Activated naive CD4-positive, alpha-beta T cell treated with anti-CD3 and anti-CD28 coated beads, Interleukin-2, amount 50 U/mL, for 72 hours (primary cell): ENCODE data around the gene SEMA4C. TPM values are rescaled to one million over a fixed set of nuclear protein-coding genes. Genes with fewer than 3 reads are reported as not detected.

ENCODE experiments used
- ATAC-seq, 2 donors: fragments of 150-1000 bp; cut with Tn5 transposase; 2 replicates each; pipeline ENCODE4 v1.10.0; 2021; ENCODE audit warnings: mild to moderate bottlenecking in 2 of 2, moderate library complexity in 2 of 2
- DNase-seq, 2 donors: peaks; one replicate each; pipeline ENCODE4 v3.0.0; 2021 to 2022; ENCODE audit warnings: low spot score in 2 of 2
- H3K27ac Mint-ChIP-seq, 2 donors: one replicate each; pipeline ENCODE4 v1.8.0; 2022; ENCODE audit warnings: mild to moderate bottlenecking in 2 of 2, mixed read lengths in 2 of 2
- H3K36me3 Mint-ChIP-seq, 2 donors: one replicate each; pipeline ENCODE4 v1.8.0; 2022; ENCODE audit warnings: mixed read lengths in 2 of 2
- H3K9me3 Mint-ChIP-seq, 2 donors: one replicate each; pipeline ENCODE4 v1.8.0; 2022; ENCODE audit warnings: mixed read lengths in 2 of 2
- total RNA-seq, 2 donors: library from RNA; stranded (reverse); gene quantifications; one replicate each; pipeline ENCODE4 v1.2.3, GENCODE V29; 2022

SEMA4C gene
- total RNA-seq, 2 donors from 2014 or later = 6.8 to 10.8 TPM

DNA sequence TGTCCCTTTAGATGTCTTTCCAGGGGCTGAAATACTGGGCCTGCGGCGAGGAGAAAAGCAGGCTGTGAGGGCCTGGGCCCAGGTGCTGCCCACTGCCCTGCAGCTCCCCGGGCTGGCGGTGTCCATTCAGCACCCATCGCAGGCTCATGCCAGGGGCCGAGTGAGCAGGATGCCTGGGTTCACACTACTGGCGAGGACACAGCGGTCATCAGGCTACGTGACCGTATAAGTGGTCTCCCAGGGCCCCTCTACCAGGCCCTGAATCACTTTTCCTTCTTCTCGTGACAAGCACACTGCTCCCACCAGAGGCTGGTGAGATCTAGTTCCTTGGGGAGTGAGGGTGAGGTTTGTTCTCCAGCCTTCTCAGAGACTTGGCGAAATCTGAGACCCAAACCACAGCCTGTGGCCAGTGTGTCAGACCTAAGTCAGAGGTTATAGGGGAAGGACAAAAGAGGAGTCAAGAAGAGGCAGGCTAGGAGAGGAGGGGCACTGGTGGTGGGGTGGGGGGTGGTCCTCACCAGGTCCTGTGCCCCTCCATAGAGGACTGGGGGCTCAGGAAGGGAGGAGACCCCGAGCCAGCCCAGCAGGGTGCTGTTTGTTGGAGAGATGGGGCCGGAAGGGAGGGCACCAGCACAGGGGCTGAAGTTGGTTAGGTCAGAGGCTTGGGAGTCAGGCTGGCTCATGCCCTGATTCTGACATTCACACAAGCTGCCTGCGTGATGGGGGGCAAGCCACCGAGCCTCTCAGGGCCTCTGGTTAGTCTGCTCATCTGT lies 6.6 kb upstream of the SEMA4C start:
- DNase-seq (no peak), ATAC-seq (peak in 1 of 2 donors; percentile 43)
- no peaks in the 10 kb centered on the region for H3K36me3 Mint-ChIP-seq
- no peak overlapping the region for H3K27ac Mint-ChIP-seq
- H3K9me3 Mint-ChIP-seq = no peaks in the 10 kb centered on the region

DNA sequence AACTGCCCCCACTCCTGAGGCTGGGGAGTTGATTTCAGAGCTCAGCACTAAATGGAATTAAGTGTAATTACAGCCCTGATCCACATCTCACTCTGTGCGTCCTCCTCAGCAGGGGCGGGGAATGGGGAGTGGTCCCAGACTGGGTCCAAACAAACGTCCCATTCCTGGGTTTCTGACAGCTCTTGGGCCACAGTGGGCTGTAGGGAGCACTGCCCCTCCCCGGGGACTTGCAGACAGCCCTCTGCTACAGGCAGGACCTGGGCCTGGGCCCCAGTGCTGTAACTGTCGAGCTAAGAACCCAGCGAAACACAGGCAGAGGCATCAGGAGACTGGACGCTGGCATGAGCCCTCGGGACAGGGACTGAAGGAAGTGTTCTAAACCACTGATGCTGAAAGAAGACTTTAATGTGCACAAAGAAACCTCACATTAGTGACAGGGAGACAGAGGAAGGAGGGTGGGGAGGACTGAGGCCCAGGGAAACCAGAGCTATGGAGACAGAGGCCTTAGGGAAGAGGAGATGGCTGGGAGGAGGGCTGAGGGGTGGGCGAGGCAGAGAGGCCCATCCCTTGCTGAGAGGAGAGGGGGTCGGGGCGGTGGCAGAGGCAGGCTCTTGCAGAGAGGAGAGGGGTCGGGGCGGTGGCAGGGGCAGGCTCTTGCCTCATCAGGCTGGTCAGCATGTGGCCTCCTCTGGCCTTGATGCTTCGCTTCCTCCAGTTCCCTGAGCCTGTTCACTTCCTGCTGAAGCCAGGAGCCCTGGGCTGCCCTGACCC lies 5.8 kb upstream of the SEMA4C start:
- Mint-ChIP-seq H3K9me3 (no peaks in the 10 kb centered on the region), H3K27ac (peak overlapping the region; percentile 9 to 56), H3K36me3 (no peaks in the 10 kb centered on the region)
- no peak for ATAC-seq
- DNase-seq = no peak

DNA sequence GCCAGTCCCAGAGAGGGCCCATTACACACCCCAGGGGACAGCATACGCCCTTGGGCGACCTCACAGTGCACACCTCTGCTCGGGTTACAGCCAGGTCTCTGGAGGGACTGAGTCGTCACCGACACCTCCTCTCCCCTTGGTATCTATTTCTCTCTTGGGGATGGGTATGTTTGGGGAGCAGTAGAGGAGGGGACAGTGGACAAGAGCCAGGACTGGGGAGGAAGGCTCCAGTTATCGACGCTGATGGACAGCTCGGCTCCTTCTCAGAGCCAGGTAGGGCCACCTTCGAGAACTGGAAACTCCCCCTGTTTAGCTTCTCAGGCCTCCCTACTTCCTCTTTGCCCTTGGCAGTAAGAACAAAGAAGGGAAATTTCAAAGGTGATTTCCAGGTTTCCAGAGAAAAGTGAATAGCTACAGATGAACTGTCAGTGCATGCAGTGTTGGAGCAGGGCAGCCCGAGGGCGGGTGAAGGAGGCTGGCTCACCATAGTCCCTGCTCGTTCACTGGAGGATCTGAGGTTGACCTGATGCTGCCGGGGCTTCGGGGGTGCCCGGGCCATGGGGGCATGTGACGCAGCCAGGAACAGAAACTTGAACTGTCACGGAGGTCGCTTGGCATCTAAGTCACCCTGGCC lies 4.4 kb upstream of the SEMA4C start:
- DNase-seq (no peak), ATAC-seq (peak; percentile 39 to 44)
- H3K36me3 Mint-ChIP-seq = no peaks in the 10 kb centered on the region
- peak overlapping the region in 1 of 2 donors; percentile 56 for H3K27ac Mint-ChIP-seq
- H3K9me3 Mint-ChIP-seq = no peaks in the 10 kb centered on the region

DNA sequence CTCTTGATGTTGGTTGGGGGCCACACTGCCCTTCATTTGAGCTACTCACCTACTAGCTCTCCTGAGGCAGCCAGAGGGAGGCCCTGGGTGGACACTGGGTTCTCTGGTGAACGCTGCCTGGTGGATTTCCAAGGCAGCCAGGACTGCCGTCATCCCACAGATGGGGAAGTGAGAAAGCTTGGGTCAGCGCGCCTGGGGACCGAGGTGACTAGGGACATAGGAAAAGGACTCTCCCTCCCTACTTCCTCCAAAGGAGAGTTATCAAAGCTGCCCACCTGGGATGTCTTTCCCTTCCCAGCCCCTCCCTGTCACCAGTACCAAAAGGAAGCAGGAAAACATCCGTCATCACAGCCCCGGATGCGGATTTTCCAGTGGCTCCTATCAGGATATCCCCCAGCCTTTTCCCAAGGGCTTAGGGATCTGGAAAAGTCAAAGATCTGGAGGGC lies 3.8 kb upstream of the SEMA4C start:
- ATAC-seq (no peak), DNase-seq (no peak)
- Mint-ChIP-seq H3K9me3 (no peaks in the 10 kb centered on the region), H3K36me3 (no peaks in the 10 kb centered on the region), H3K27ac (no peak overlapping the region)

DNA sequence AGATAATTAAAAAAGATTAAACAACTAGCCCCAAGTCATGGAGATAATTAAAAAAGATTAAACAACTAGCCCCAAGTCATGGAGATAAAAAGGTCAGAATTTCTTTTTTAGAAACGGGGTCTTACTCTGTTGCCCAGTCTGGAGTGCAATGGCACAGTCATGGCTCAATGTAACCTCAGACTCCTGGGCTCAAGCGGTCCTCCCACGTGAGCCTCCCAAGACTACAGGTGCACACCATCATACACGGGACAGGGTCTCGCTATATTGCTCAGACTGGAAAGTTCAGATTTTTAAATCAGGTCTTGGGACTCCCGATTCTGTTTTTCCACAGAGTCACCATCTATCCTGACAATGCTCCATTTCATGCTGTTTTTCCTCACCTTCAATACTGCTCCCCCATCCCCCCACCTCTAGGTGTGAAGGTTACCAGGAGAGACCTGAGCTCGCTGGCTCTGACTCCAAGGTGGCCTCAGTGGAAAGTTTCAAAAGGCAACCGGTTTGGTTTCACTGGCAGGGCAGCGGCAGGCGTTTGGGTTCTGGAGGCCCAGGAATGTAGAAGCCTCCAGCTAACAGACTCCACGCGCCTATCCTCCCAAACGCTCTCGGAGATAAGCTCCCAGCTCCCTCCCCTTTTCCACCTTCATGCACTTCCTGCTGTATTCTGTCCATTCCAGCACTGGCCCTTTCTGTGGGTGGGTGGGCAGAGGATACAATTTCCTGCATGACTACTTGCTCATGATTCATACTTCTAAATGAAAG lies 2.9 kb upstream of the SEMA4C start:
- DNase-seq (no peak), ATAC-seq (no peak)
- no peak overlapping the region for H3K27ac Mint-ChIP-seq
- no peaks in the 10 kb centered on the region for H3K36me3 Mint-ChIP-seq
- no peaks in the 10 kb centered on the region for H3K9me3 Mint-ChIP-seq

DNA sequence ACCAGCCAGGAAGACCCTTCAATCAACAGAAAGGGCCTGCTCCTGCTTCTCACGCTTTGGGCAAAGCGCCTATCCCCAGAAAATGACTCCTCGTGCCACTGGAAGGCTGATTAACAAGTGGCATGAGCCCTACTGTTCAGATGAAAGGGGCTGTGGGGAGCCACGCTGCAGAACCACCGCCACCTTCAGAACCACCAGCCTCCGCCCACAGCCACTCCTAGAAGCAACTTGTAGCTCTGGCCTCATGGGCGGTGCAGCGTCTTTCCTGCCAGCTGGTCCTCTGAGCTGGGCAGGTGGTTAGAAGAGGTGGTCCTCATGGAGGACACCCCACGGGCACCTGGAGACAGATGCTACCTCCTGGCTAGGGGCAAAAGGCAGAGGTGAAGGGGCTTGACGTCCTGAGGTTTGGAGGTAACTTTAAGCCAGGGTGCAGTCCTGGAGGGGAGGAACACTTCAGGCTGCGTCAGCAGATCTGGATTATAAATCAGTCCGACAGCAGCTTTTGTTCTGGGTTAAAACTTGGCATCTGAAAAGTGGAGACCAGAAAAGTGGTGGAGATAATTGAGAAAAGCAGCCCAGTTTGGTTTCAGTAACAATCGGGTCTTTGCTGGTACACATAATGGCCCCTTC lies 861 bp upstream of the SEMA4C start:
- no peak overlapping the region for H3K27ac Mint-ChIP-seq
- ATAC-seq (peak; percentile 23 to 37), DNase-seq (peak in 1 of 2 donors; percentile 31)
- no peaks in the 10 kb centered on the region for H3K36me3 Mint-ChIP-seq
- H3K9me3 Mint-ChIP-seq = no peaks in the 10 kb centered on the region

DNA sequence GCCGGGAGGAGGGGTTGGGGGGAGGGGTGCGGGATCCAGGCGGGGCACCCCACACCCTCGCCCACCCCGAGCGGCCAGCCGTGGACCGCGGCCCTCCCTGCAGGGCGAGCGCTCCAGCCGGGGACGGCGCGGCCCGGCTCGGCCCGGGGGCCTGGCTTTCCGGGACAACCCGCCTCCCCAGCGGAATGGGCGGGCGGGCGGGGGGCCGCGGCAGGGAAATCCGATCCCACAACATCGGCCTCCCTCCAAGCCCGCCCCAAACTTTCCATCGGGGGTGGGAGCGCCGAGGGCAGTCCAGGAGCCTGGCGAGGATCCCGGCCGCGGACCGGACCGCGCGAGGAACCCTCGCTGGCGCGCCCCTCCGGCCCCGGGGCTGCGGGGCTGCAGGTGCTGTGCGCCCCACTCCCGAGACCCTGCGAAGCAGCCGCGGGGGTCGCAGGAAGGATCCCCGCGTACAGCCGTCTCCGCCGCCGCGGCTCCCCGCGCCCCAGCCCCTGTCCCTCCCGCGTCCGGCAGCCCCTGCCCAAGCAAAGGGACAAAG lies 529 bp downstream of the SEMA4C start:
- H3K36me3 Mint-ChIP-seq = no peaks in the 10 kb centered on the region
- ATAC-seq (peak; percentile 7 to 11), DNase-seq (no peak)
- H3K27ac Mint-ChIP-seq = no peak overlapping the region
- H3K9me3 Mint-ChIP-seq = no peaks in the 10 kb centered on the region

DNA sequence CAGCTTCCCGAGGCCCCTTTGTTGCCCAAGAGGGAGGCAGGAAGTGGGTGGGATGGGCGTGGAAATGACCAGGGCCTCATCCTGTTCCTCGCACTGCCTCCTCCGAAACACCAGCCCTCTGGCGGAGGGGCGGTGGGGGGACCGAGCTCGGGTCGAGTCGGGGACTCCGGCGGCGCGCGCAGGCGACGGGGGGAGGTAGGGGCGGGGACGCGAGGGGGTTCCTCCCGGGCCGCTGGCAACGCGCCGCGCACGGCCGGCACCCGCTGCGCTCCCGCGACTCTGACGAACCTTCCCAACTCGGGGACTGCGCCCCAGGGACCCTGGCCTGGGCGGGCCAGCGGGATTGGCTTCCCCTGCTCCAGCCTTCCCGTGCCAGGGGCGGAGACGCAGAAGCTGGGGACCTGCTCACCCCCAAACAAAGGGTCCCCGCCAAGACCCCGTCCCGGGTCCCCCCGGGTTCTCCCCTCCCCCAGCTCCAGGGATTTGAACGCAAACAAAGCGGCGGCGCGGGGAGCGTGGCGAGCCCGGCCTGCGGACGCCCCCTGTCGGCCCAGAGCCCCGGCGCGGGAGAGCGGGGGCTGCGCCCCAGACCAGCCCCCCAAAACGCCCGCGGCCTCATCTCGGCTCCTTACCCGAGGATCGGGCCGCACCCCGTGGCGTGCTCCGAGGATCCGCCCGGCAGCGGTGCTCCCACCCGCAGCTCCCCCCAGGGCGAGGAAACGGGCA lies 1.2 kb downstream of the SEMA4C start:
- peak overlapping the region in 1 of 2 donors; percentile 57 for H3K27ac Mint-ChIP-seq
- no peaks in the 10 kb centered on the region for H3K36me3 Mint-ChIP-seq
- DNase-seq (peak in 1 of 2 donors; percentile 60), ATAC-seq (peak; percentile 62 to 63)
- H3K9me3 Mint-ChIP-seq = no peaks in the 10 kb centered on the region

DNA sequence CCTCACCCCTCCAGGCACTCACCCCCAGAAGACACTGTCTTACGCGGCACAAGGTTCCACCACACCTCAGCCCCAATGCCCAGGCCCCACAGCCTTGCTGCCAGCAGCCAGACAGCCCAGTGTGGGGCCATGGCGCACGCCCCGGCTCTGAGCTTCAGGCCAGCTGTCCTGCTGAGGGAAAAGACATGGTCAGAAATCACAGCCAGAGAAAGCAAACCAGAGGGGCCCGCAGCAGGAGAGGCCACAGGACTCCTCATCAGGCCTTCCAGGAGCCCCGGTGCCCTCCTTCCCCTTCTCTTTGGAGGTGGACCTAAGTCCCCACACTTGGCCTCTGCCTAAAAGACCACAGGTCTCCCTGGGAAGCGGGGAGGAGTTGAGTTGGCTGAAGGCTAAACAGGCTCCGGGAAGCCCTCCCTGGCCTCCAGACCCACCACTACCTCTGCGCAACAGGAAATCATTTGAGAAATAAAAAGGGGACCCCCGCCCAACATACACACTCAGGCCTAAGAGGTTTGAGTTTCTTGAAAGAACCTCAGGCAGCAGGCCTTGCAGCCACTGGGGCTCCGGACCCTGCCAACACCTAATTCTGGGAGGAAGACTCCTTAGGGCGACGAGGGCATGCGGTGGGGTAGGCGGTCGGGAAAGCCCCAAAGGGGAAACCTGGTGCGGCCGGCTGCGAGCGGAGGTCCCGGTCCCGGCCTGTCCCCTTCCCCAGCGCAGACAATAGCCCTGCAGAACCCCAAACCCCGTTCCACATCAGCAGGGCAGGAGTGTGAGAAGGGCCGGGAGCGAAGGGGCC lies 1.9 kb downstream of the SEMA4C start:
- Mint-ChIP-seq H3K36me3 (no peaks in the 10 kb centered on the region), H3K9me3 (no peaks in the 10 kb centered on the region), H3K27ac (peak overlapping the region; percentile 57 to 79)
- no peak for DNase-seq
- ATAC-seq = peak in 1 of 2 donors; percentile 45

DNA sequence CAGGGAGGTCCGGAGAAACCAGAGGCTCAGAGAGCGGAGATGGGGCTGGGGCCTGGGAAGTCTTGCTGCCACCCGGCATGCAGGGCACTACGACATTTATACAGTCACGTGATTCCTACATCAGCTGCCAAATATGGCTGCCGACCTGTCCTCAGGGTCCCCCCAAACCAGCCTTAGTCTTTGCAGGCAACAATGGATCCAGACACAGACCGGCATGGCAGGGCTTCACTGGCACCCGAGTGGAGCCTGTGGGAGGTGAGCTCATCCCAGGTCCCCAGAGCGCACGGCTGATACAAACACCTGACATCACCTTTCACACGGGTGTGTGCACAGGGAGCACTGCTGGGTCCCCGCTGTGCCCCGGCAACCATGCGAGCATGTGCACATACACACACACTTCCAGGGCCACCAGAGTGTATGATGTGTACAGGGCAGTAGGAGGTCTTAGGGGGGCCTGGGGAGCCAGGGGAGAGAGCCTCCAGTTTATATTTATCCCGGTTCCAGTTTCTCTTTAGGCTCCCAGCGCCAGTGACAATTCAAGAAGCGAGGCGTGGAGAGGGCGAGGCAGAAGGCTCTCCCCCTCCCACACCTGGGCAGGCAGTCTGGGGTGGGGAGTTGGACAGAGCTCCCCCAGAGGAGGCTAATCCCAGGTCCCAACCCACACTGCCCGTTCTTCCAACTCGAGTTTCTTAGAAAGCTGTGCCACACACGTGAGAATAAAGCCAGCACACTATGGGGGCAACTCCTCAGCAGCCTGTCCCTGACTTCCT lies 2.7 kb downstream of the SEMA4C start:
- DNase-seq = no peak
- H3K36me3 Mint-ChIP-seq = no peaks in the 10 kb centered on the region
- peak overlapping the region; percentile 14 to 57 for H3K27ac Mint-ChIP-seq
- ATAC-seq = no peak
- no peaks in the 10 kb centered on the region for H3K9me3 Mint-ChIP-seq

DNA sequence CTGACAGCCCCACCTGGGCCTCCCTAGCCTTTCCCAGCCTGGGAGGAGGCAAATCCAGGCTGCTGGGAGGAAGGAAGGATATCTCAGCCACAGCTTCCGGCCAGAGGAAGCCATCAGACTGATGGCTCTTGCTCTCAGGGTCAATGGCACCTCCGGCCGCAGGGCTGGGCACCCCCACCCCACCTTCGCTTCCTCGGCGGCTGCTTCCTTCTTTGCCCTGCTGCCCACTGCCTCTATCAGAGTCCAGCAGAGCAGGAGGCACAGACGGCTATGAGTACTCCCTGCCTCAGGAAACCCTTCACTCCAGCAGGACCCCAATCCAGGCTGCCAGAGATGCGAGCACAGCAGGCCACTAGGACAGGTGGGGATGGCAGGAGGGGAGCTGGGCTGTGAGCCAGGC lies 3.3 kb downstream of the SEMA4C start:
- Mint-ChIP-seq H3K27ac (no peak overlapping the region), H3K36me3 (no peaks in the 10 kb centered on the region), H3K9me3 (no peaks in the 10 kb centered on the region)
- DNase-seq (no peak), ATAC-seq (no peak)

DNA sequence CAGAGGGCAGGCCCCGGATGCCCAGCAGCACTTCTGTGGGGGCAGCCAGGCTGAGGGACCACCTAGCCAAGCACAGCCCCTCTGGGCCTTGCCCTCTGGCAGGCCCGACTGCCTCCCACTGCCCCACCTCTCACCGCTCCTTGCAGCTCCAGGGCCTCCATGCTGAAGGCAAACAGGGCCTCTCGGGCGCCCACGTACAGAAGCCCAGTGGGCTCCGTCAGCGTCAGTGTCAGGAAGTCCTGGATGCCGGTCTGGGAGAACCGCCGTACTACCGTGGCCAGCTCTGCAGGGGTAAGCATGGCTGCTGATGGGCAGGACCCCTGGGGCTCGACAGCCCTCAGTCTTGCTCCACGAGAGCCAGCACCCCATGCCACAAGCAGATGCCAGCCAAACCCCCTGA lies 3.7 kb downstream of the SEMA4C start:
- ATAC-seq (no peak), DNase-seq (no peak)
- Mint-ChIP-seq H3K9me3 (no peaks in the 10 kb centered on the region), H3K36me3 (no peaks in the 10 kb centered on the region), H3K27ac (no peak overlapping the region)

DNA sequence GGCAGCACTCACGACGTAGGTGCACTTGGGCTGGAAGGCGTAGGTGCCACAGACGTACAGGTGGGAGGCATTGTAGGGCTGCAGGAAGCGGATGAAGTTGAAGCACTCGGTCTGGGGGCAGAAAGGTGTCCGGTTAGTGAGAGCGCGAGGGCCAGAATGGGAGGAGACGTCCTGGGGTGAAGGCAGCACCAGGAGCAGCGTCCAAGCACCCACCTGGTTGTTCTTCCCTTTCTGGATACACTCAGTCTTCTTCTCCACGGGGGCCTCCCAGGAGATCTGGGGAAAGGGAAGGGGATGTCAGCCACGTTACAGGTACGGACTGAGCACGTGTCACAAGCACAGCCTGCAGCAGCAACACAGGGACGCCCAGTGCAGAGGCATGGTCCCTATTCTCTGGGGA lies 4.2 kb downstream of the SEMA4C start:
- Mint-ChIP-seq H3K27ac (no peak overlapping the region), H3K9me3 (no peaks in the 10 kb centered on the region), H3K36me3 (no peaks in the 10 kb centered on the region)
- DNase-seq (no peak), ATAC-seq (no peak)

DNA sequence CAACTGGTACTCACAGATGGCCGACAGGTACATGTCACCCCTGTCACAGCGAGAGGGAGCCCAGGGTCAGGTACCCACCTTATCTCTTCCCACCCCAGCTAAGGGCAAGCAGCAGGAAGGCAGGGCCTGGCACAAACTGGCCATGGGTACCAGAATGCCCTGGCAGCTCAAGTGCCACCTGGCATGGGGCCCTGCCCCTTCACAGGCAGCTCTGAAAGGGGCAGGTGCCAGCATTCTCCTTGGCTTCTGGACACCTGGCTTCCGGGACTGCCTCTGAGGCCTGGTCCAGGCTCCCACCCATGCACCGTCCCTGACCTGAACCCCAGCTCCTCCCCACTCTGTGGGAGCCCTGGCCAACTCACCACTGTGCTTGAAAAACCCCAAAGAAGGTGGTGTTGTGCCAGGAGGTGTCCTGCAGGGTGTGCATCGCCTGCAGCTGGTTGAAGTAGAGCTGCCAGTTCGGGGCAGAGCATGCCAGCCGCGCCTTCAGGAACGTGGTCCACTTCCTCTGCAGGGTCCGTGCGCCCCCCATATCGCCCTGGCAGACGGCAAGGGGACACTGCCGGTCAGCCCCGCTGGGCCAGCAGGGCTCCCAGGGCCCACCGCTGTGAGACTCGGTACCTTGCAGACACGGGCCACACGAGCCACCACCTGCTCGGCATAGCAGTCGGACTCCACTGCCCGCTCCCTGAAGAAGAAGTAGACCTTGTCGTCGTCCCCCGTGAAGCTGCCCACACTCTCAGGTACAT lies 5.4 kb downstream of the SEMA4C start:
- no peak for DNase-seq
- Mint-ChIP-seq H3K27ac (no peak overlapping the region), H3K9me3 (no peaks in the 10 kb centered on the region), H3K36me3 (no peaks in the 10 kb centered on the region)
- ATAC-seq = no peak
